ENCODE measurements around the gene HSF2BP.
"Not testable (repeated sequence)": the region's sequence is repeated elsewhere in the genome, so short reads cannot be mapped to it uniquely, and the experiment has no call there.

HSF2BP gene

DNA sequence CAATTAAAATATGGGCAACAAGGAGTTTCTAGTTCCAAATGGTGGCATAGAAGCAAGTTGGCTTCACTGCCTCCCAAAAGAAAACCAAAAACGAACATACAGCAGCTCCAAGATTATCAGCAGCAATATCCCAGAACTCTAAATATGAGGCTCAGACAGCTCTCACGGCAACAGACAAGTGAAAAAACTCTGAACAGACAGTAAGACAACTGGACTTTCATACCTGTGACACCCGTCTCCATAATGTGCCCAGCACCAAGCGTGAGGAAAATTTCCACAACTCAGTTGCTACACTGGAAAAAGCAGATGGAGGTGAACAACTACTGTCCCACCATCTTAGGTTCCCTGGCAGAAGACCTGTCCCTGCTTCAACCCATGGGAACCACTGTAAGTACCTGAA lies 39.9 kb downstream of the HSF2BP start:
- no peak for DNase-seq (ENCODE audit: low read depth in 2 of 2)

DNA sequence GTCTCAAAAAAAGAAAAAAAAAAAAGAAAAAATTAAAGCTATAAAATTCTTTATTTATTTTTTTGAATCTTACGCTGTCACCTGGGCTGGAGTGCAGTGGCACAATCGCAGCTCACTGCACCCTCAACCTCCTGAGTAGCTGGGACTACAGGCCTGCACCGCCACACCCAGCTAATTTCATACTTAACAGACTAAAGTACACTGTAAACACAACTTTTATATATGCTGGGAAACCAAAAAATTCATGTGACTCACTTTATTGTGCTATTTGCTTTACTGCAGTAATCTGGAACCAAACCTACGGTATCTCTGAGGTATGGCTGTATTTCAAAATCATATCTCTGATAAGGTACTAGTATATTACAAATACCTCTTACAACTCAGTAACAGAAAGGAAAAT lies 40.3 kb downstream of the HSF2BP start:
- no peak for DNase-seq (ENCODE audit: low read depth in 2 of 2)

DNA sequence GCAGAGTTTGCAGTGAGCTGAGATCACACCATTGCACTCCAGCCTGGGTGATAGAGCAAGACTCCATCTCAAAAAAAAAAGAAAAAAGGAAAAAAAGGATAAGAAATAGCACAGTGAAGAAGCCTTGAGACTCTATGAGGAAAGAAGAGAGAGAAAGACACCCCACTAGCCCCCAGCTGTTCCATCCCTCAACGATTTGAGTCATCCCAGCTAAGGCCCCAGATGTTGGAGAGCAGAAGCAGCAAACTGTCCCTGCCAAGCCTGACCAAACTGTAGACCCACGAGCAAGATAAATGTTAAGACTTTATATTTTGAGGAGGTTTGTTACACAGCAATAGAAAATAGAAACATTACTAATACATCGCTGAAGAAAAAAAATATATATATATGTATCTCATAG lies 42.4 kb downstream of the HSF2BP start:
- DNase-seq (ENCODE audit: low read depth in 2 of 2), result not testable (repeated sequence)

DNA sequence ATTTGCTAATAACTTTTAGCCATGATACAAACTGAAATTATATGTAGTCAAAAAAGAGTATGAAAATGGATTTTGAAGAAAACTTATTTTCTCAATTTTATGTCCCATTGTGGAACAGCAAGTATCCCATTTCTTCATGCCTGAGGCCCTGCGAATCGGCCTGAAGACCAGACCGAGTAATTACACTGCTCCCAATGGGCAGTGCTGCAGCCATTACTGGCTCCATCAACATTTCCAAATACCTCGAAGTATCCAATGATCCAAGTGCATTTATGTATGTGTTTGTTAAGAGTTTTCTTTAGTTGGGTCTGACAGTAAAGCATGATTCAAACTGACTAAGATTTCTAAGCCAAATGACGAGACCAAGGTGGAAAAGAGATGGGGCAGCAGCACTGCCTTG lies 44.4 kb downstream of the HSF2BP start:
- DNase-seq (ENCODE audit: low read depth in 2 of 2), result no peak

DNA sequence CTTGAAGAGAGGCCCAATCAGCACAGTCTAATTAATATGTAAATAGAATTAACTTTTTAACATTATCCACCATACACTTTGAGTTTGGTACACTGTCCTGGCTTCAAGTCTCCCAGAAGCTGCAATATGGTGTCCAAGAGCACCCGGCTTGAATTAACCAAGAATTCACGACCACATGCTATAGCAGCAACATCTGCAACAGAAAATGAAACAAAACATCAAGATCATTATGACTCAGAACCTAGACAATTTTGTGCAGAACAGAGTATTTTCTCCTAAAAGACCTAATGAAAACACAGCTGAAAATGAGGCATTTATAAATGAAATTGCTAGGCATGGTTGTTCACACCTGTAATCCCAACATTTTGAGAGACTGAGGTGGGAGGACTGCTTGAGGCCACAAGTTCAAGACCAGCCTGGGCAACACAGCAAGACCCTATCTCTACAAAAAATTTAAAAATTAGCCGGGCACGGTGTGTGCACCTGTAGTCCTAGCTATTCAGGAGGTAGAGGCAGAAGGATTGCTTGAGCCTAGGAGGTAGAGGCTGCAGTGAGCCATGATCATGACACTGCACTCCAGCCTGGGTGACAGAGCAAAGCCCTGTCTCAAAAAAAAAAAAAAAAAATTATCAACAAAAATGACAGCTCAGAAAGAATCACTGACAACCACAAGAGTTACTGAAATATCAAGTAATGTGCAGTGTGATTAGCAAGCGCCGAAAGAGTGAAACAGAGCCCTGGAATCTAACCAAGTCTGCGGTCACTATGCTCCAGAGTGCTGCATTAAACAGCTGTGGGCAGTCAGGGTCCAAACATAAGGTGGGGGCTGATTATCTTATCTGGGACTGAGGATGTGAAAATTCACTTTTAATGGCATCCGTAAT lies 45.3 kb downstream of the HSF2BP start:
- DNase-seq (ENCODE audit: low read depth in 2 of 2), result no peak

DNA sequence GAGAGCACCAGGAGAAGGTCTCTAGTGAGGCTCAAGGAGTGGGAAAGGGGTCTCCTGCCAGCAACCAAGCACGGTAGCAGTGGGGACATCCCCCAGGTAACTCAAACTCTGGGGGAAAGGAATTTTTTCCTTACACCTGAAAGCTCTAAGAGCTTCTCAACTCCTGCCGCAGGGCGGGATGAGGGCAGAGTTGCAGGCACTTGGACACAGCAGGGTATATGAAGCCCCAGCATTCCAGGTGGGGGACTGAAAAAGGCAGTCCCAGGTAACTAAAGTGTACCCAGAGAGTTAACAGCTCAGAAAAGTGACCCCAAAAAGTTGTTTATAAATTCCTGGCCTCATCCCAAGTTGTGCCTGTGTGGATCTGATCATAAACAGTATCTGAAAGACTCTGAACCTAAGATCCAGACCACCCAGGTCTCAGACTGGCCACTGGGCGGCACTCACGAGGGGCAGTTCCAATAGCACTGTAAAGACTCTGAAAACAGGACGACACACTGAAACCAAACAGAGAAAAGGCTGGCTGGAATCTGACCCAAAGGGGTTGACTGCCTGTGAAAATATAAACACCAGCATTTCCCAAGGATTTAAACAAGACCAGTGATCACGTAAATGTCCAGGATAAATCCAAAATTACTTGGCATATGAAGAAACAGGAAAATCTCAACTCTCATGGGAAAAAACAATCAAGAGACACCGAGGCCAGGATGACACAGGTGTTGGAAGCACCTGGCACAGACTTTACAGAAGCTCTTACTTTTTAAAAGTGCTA lies 47.5 kb downstream of the HSF2BP start:
- DNase-seq (ENCODE audit: low read depth in 2 of 2), result no peak

DNA sequence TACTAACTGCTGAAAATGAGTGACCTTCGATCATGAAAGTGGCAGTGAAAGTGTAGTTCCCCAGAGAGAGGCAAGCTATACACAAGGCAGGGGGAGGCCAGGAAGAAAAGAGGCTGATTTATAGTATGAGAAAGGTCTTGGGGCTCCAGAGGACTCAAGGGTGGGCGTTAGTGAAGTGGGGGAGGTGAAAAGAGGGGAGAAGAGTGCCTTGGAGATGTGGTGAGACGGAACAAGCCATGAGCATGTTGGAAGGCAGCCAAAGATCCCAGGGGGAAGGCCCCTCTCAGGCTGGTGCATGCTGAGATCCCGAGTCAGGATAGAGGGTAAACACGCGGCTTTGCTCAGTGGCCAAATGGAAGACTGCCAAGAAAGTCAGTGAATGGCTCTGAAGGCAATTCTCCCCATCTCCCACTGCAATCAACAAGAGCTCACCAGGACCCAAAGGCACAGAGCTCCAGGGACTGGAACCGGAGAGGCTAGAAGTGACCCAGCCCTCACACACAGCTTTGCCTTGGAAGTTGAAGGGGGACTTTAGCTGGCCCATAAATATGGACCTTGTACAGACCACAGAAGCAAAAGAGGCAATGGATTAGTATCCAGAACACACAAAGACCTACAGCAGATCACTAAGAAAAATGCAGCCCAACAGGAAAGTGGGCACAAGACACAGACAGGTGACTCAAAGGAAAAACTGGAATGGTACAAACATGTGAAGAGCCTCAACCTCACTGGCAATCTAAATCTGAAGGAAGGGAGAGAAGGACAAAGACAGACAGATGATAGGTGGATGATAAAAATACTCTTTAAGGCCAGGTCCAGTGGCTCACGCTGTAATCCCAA lies 49.6 kb downstream of the HSF2BP start:
- DNase-seq (ENCODE audit: low read depth in 2 of 2), result no peak

DNA sequence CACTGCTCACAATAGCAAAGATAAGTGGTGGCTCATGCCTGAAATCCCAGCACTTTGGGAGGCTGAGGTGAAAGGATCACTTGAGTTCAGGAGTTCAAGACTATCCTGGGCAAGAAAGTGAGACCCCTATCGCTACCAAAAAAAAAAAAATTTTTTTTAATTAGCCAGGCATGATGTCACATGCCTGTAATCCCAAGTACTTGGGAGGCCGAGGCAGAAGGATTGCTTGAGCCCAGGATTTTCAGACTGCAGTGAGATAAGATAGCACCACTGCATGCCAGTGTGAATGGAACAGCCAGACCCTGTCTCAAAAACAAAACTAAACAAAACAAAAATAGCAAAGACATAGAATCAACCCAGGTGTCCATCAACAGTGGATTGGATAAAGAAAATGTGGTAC lies 50.6 kb downstream of the HSF2BP start:
- DNase-seq (ENCODE audit: low read depth in 2 of 2), result no peak

DNA sequence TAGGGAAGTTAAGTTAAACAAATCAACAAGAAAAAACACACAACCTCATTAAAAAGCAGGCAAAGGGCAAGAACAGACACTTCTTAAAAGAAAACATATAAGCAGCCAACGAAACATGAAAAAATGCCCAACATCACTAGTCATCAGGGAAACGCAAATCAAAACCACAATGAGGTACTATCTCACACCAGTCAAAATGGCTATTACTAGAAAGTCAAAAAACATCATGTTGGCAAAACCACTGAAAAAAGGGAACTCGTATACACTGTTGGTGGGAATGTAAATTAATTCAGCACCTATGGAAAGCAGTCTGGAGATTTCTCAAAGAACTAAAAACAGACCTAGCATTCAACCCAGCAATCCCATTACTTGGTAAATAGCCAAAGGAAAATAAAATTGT lies 51.1 kb downstream of the HSF2BP start:
- no peak for DNase-seq (ENCODE audit: low read depth in 2 of 2)

DNA sequence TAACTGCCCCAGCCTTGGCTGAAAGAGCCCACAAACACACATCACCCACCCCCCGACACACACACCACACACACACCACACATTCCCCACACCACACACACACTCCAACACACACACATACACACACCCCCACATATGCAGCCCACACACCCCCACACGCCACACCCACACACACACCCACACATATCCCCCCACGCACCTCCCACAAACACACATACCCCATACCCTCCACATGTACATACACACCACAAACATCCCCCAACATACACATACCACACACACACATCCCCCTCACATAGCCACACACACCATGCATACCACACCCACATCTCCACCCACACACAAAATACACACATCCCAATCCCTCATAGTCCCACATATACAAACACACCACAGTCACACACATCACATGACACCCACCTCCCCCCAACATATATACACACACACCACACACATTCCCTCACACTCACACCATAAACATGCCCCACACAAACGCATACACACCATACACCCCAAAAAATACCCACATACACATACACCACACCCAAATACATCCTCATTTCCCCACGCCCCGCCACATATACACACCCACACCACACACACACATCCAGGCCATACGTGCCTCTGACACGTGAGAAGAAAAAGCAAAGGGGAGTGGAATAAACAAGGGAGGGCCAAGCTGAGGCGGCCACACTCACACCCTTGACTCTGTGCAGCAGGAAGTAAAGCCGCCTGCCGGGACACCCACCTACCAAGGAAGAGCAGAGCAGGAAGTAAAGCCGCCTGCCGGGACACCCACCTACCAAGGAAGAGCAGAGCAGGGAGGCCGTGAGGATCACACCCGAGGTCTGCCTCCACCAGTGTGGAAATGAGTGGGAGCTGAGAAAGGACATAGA lies 53.7 kb downstream of the HSF2BP start:
- DNase-seq (ENCODE audit: low read depth in 2 of 2), result no peak

DNA sequence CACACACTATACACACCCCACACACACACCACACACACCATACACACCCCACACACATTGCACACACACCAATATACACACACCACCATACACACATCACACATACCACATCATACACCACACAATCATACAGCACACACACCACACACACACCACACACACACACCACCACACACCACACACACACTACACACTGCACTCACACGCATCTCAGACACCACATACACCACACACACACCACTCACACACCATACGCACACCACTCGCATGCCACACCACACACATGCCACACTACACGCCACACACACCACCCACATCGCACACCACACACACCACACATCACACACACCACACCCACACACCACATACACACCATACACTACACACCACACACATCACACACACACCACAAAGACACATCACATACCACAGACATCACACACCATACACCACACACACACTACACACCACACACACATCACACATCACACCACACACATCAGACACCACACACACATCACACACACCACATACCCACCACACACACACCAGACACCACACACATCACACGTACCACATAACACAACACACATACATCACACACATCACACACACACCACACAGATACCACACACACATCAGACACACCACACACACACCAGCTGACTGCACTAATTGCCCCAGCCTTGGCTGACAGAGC lies 54.6 kb downstream of the HSF2BP start:
- no peak for DNase-seq (ENCODE audit: low read depth in 2 of 2)

DNA sequence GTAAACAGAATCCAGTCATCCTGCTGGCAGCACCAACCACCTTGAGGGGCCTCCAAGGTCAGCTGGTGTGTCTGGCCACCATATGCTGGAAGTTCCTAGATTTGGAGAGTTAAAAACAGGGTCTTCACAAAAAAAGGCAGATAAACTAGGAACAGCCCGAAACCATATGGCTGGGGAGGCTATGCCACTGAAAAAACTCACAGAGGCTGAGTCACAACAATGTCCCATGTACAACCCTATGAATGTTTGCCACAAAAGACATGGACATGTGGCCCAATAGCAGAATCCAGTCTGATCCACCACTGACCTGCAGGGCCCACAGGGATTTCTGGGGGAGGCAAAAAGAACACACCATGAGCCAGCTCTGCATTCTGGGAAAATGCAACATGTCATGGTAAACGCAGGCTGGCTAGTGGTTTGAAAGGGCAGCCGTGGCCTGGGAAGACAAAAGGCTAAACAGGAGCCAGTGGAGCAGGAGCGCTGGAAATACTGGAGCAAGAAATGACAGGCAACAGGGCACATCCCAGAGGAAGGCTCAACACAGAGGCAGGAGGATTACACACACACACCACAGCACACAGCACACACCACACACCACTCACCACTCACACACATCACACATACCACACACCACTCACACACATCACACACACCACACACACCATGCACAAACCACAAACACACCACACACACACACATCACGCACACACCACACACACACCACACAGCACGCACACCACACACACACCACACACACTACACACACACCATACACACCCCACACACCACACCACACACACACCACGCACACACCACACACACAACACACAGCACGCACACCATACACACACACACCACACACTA lies 55.4 kb downstream of the HSF2BP start:
- no peak for DNase-seq (ENCODE audit: low read depth in 2 of 2)

DNA sequence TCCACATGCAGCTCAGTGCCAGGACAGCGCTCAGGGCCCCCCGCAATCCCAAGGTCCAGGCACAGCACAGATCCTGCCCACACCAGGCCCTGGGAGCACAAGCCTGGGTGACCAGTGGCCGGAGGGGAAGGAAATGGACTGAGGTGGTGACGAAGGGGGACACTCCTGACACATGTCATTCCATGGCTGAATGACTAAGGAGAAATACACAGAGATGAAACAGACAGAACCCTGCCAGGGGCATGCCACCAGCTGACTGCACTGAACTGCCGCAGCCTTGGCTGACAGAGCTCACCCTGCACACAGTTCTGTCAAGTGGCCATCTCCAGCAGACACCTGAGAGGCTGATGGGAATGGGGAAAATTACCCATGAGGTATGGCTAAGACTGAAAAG lies 56.1 kb downstream of the HSF2BP start:
- DNase-seq (ENCODE audit: low read depth in 2 of 2), result no peak

DNA sequence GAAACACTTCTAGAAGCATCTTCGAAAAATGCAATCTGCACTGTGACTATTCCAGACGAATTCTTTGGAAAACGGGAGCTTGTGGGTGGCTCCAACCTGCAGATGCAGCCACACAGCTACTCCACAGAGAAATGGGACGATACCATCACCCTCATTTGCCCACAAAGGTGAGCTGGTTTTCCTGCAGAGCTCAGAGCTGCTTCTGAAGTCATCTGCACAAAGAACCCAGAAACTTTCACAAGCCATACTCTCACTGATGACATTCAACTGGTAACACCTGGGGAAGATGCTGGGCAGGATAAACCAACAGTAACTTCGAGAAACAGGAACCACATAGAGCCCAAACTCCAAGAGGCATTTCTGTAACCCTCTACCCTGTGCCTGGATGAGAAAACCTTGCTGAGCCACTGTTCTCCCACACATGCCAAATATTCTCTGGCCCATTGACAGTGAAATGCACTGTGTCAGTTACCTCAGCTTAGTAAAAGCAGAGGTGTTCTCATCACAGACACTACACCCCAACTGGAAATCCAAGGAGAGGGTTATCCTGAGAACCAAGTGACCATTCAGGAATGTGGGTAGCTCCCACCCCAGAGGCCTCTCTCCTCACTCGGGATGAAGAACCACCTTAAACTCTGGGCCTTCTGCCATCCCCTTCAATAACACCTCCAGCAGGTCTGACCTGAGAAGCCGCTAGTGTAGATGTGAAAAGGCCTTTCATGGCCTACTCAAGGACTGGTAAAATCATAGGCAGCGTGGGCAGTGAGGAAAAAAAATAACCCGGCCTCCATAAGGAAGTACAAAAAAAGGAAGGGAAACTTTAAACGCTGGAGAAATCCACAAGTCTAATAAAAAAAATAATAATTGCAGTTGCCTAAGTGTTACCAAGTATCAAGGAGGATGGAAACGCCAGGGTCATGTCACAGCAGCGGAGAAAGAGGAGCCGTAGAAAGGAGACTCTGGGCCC lies 56.7 kb downstream of the HSF2BP start:
- DNase-seq (ENCODE audit: low read depth in 2 of 2), result no peak

DNA sequence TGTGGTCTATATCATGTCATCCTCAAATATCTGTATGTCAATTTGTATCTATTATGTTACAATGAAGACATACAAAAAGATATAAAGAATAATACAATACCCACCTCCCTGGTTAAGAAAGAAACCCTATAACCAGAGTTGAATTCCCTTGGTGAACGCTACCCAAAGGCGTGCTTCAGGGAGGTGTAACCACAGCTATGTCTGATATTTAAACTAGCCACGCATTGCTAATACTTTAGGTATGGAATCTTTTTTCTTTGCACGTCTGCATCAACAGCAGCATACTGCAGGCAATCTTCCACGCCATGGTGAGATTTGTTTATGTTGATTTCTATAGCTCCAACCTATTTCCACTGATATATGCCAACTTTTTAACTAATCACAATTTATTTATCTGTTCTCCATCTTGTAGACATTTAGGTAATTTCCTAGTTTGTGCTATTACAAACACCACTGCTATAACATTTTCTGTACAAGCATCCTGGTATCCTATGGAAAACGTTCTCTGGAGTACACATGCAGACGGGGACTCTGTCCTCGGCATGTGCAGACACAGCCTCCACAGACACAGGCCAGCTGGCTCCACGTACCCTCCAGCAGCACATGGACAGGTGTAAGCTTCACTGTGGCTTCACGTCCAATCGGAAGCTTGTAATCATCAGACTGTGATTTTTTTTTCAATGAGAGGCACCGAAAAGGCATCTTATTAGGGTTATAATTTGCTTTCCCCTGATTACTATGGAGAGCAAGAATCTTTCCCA lies 58.5 kb downstream of the HSF2BP start:
- DNase-seq (ENCODE audit: low read depth in 2 of 2), result no peak

DNA sequence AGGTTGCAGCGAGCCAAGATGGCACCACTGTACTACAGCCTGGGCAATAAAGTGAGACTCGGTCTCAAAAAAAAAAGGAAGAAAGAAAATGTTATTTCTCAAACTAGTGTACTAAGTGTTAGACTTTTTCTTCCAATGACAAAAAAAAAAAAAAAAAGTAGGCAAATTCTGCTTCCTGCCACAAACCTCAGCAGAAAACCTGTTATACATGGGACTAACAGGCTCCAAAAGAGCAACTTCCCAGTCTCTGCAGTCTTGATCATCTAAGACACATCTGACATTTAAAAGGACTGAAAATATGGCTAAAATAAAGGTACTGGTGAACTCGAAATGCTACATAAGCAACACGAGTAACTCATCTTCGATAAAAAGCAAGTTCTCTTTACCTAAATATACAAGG lies 59.6 kb downstream of the HSF2BP start:
- DNase-seq (ENCODE audit: low read depth in 2 of 2), result no peak

DNA sequence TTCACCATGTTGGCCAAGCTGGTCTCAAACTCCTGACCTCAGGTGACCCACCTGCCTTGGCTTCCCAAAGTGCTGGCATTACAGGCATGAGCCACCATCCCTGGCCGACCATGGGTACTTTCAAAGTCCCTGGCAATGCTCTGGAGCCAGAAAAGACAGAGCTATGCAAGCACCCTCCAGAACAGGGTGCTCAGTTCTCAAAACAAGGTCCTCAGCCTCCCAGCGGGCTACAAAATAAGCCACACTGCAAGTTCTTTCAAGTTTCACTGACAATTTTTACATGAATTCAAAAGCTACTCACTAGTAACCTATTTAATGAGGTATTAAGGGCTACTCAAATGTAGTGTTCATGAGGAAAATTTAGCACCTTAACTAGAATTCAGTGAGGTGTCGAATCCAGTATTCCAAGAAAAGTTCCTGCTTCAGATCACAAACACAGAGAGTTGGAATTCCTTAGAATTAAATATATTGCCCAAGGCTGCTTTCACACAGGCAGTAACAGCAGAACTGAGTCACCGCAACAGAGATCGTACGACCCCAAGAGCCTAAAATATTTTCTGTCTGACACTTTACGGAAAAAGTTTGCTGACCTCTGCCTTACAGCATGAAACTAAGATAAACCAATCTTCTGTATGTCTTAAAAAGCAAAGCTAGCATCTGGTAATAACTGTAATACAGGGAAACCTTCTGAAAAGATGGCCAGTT lies 60.7 kb downstream of the HSF2BP start:
- no peak for DNase-seq (ENCODE audit: low read depth in 2 of 2)
